ENCODE data around the gene KLHL18.

- TF ChIP-seq CTCF (conservative IDR thresholded peaks at IDR 0.05; ENCODE audit: low read depth, low read length), result no peak
- peak; percentile 92 for TF ChIP-seq MAZ (IDR thresholded peaks at IDR 0.05; ENCODE audit: borderline replicate concordance, low read depth, low read length)
- TF ChIP-seq RAD21 (IDR thresholded peaks at IDR 0.05; ENCODE audit: low read length), result no peak
- TF ChIP-seq POLR2A (IDR thresholded peaks at IDR 0.05; ENCODE audit: low read depth, low read length), result peak; percentile 94
- TF ChIP-seq RFX5 (IDR thresholded peaks at IDR 0.05; ENCODE audit: low read depth, low read length), result no peak
- peak; percentile 93 for TF ChIP-seq USF2 (IDR thresholded peaks at IDR 0.05; ENCODE audit: low read depth, low read length)
Measured at GRCh38 chr3:47380601-47381316, 98.0 kb downstream of the KLHL18 start, which contains the start of gene PTPN23.

Measured in IMR-90 (cell line).